SKM-1 treated with dmso at 0.1 percent for 144 hours (cell line): ENCODE results near the gene PARVA.

ENCODE experiments used
- DNase-seq: peaks from one replicate; lab custom pipeline; 2025; ENCODE audit not compliant: unreplicated experiment; lab: John Stamatoyannopoulos, UW

Gene PARVA

DNA sequence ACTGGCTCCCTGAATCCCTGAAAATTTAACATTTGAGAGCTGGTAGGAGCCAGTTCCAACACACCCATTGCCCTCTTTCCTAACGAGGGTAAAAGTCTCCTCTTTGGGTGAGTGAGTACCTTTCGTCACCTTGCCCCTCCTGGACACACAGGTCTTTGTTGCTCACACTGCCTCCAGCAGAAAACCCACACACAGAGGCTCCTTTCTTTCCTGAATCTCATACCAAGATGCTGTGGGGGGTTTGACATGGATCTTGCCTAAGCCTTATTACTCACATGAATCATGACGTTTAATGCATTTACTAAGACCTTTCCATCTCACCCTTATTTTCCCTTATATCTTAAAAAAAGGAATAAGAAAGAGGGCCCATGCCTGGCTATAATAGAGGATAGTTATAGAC is 53.0 kb downstream of the PARVA start:
- no peak for DNase-seq

- no peak for DNase-seq
These were observed 53.7 kb downstream of the PARVA start for GRCh38 chr11:12430954-12431595.

DNA sequence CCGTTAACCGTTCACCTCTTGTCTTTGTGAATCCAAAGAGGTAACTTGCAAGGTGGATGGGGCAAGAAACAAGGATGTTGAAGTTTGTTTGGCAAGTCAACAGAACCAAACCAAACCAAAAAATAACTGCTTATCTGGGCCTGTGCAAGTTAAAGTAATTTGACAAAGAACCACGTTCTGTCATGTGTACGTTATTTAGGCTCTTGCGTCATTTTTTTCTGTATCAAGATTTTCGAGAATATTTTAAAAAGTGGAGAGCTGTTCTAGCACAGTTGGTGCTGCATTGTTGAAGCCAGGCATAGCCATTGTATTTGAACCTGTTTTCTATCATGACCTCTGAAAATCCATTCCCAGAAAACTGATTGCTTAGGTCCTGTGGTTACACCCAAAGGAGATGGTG is 55.1 kb downstream of the PARVA start:
- no peak for DNase-seq

DNA sequence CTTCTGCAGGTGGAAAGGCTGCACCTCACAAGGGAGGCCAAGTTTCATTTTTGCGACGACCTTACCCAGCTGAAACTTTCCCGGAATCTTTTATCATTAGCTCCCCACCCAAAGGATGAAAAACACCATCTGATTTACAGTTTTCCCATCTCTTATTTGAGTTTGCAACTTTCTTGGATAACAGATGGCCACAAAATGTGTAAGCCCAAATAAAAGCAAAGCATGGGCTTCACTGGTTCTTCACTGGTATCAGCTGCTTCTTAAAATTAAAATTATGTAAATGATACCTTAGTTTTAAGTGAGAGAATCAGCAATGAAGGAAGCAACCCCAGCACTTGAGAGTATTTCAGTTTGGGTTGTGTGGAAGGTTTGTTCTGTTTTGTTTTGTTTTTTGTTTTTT is 55.8 kb downstream of the PARVA start:
- no peak for DNase-seq

GRCh38 chr11:12433571-12434324 is 56.4 kb downstream of the PARVA start:
- no peak for DNase-seq

DNA sequence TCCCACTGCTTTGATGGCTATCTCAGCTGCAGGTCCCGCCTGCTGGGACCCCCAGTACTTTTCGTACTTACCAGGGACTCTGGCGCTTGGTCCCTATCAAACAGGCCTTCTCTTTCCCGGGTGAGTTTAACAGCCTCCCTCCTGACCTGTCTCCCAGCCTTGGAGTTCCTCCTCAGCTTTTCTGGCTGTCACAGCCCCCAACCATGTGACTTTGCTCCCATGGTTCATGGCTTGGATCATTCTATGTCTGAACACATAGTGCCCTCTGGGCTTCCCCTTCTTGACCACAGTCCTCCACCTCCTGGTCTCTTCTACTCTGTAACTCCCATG is 56.9 kb downstream of the PARVA start:
- no peak for DNase-seq

- DNase-seq = no peak
These were observed 57.9 kb downstream of the PARVA start for GRCh38 chr11:12435264-12435663.

DNA sequence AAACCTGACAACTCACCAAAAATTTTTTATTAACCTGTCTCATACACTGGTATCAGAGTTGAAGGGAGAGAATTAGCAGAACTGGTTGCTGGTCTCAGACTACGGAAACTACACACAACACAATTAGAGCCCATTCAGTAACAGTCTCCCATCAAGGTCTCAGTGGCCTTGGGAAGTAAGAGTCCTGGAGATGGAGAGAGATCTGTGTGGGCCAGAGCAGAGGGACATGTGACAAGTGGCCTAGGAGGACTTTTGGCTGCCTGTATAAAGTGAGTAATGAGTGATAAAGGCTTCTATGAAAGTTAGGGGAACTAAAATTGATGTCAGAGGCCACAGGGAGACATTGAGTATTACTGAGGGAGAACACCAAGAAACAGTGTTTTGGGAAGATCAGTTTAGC is 58.9 kb downstream of the PARVA start:
- no peak for DNase-seq

DNA sequence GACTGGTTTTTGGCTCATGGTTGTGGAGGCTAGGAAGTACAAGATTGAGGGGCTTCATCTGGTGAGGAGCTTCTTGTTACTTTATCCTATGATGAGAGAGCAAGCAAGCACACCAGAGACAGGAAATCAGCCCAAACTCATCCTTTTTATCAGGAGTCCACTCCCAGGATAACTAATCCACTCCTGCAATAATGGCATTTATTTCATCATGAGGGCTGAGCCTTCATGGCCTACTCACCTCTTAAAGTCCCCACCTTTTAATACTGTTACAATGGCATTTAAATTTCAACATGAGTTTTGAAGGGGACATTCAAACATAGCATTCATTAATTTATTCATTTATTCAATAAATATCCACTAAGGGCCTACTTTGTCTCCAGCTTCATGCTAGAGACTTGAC is 60.9 kb downstream of the PARVA start:
- no peak for DNase-seq

DNA sequence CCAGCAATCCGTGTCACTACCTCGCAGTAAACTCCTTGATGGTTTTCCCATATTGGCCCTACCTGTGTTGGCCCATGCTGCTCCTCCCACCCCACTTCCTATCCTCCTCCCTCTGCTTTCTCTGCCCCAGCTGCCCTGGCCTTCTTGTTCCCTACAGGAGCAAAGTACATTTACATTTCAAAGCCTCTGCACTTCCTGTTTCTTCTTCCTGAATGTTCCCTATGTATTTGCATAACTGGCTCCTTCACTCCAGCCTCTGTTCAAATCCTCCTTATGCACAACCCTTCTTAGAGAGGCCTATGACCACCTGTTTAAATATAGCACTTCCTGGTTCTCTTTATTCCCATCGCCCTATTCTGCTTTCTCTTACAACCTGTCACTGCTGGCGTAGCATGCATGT is 62.2 kb downstream of the PARVA start:
- DNase-seq = no peak

GRCh38 chr11:12440565-12440964 is 63.2 kb downstream of the PARVA start:
- DNase-seq = no peak

GRCh38 chr11:12441231-12441861 is 64.0 kb downstream of the PARVA start:
- no peak for DNase-seq

- DNase-seq = no peak
These were observed 67.2 kb downstream of the PARVA start for GRCh38 chr11:12444601-12445000.

GRCh38 chr11:12445001-12445400 is 67.6 kb downstream of the PARVA start:
- DNase-seq = no peak

DNA sequence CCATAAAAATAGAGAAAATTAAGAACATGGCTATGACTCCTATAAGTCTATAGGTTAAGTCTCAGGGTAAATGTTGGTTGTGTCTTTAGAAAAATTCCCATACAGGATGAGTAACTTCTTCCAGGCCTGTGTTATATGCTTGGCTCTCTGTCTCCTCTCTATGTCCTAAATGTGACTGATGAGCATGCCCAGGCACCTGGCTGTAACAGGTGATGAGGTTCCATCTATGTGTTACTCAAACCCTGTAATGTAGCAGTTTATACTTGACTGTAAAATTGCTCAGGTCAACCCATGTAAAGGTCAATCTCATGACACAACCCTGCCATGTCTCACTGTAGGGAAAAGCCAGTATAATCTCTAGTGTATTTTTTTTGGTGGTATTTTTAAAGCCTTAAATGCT is 69.5 kb downstream of the PARVA start:
- no peak for DNase-seq

DNA sequence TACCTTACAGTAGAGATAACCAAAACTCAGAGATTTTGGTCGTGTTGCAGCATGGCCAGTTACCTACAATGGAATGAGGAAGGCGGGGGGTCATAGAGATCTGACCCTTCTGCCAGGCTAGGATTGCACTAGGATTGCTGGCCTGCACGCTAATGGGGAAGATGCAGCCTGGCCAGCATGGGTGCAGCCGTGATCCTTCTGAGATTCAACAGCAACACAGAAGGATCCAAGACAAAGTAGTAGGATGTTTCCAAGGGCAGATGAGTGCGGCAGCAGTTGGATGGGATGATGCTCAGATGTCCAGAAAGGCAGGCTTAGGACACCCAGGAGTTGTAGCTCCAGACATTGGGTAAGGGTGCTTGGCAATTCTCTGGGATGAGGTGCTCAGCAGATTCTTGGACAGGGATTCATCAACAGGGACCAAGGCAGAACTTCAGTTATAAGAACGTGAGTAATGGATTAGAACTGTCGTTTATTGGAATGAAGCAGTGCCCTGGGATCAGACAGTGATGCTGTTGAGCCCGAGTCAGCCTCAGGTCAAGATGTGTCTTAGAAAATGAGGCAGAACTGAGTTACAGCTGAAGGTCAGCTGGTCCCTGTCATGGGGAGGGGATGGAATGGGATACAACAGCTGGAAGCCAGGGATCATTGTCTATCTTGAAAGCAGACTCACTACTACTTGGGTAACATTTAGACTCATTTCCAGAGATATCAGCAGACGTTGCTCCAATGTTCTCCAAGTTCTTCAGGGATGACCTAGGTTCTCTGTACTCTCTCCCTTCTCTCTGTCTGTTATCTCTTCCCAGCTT is 71.0 kb downstream of the PARVA start:
- no peak for DNase-seq

- no peak for DNase-seq
These were observed 72.8 kb downstream of the PARVA start for GRCh38 chr11:12449961-12450715.

GRCh38 chr11:12451179-12451814 is 73.9 kb downstream of the PARVA start:
- DNase-seq = no peak

GRCh38 chr11:12453243-12453642 is 75.9 kb downstream of the PARVA start:
- no peak for DNase-seq

- no peak for DNase-seq
These were observed 77.4 kb downstream of the PARVA start for GRCh38 chr11:12454782-12455181.

DNA sequence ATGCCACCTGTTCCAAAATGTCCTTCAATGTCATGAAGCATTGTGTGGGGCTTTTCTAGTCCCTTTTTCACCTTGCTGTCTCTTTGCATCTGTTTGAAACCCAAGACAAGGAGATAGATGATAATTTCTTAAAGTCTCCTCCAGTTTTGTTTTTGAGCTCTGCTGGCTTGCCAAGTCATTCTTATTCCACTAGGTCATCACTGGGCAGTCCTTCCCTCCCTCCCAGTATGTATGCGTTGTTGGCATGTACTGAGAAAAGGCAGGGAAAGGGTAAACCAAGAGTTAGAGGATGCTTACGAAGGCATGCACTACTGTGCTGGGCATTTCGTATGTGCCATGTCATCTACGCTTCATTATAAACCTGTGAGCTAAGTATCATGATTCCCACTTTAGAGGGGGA is 78.6 kb downstream of the PARVA start:
- DNase-seq = no peak
